Stomach smooth muscle (tissue), 2 donors: Measurements from ENCODE around the gene RIT2.

ENCODE experiments used
- H3K27ac ChIP-seq: one replicate; pipeline ENCODE4 v1.7.0; 2013; ENCODE audit warnings: mild to moderate bottlenecking, low read length, inconsistent platforms
- H3K27me3 ChIP-seq, 2 donors: one replicate each; pipeline ENCODE4 v1.7.0; 2013; ENCODE audit warnings: low read length in 2 of 2; ENCODE audit not compliant: insufficient read depth in 2 of 2, control insufficient read depth in 1 of 2
- H3K36me3 ChIP-seq, 2 donors: one replicate each; pipeline ENCODE4 v1.7.0; 2013; ENCODE audit warnings: low read length in 2 of 2; ENCODE audit not compliant: control insufficient read depth in 2 of 2, insufficient read depth in 2 of 2
- H3K4me1 ChIP-seq: one replicate; pipeline ENCODE4 v1.7.0; 2013; ENCODE audit warnings: low read length; ENCODE audit not compliant: control insufficient read depth, insufficient read depth
- H3K4me3 ChIP-seq, 2 donors: one replicate each; pipeline ENCODE4 v1.7.0; 2013; ENCODE audit warnings: low read length in 2 of 2
- H3K9ac ChIP-seq, 2 donors: one replicate each; pipeline ENCODE4 v1.7.0; 2013; ENCODE audit warnings: low read length in 2 of 2, mild to moderate bottlenecking in 1 of 2
- H3K9me3 ChIP-seq, 2 donors: one replicate each; pipeline ENCODE4 v1.7.0; 2013; ENCODE audit warnings: low read length in 2 of 2; ENCODE audit not compliant: control insufficient read depth in 2 of 2
- donor health status: healthy.
- donor health status: Pancreatic carcinoma.

RIT2 gene

GRCh38 chr18:42901161-42901560, 214.3 kb downstream of the RIT2 start:
- no peaks in the 10 kb centered on the region for H3K27me3 ChIP-seq
- no peaks in the 10 kb centered on the region for H3K9me3 ChIP-seq
- H3K4me1 ChIP-seq: no peaks in the 10 kb centered on the region
- H3K9ac ChIP-seq: no peak overlapping the region
- no peak overlapping the region for H3K4me3 ChIP-seq
- no peaks in the 10 kb centered on the region for H3K36me3 ChIP-seq
- H3K27ac ChIP-seq: no peak overlapping the region

- H3K27me3 ChIP-seq: no peaks in the 10 kb centered on the region
- no peaks in the 10 kb centered on the region for H3K36me3 ChIP-seq
- no peak overlapping the region for H3K27ac ChIP-seq
- no peak overlapping the region for H3K4me3 ChIP-seq
- no peak overlapping the region for H3K9ac ChIP-seq
- H3K4me1 ChIP-seq: no peaks in the 10 kb centered on the region
- no peaks in the 10 kb centered on the region for H3K9me3 ChIP-seq
Measured at GRCh38 chr18:42893977-42894376, 221.5 kb downstream of the RIT2 start.

- no peak overlapping the region for H3K27ac ChIP-seq
- H3K9ac ChIP-seq: no peak overlapping the region
- H3K36me3 ChIP-seq: no peaks in the 10 kb centered on the region
- H3K4me1 ChIP-seq: no peaks in the 10 kb centered on the region
- no peak overlapping the region for H3K4me3 ChIP-seq
- no peaks in the 10 kb centered on the region for H3K27me3 ChIP-seq
- no peaks in the 10 kb centered on the region for H3K9me3 ChIP-seq
Measured at GRCh38 chr18:42892181-42892580, 223.3 kb downstream of the RIT2 start.

- H3K4me3 ChIP-seq: no peak overlapping the region
- H3K36me3 ChIP-seq: no peaks in the 10 kb centered on the region
- no peaks in the 10 kb centered on the region for H3K27me3 ChIP-seq
- no peaks in the 10 kb centered on the region for H3K4me1 ChIP-seq
- H3K27ac ChIP-seq: no peak overlapping the region
- no peaks in the 10 kb centered on the region for H3K9me3 ChIP-seq
- no peak overlapping the region for H3K9ac ChIP-seq
Measured at GRCh38 chr18:42891705-42892104, 223.8 kb downstream of the RIT2 start.

GRCh38 chr18:42883169-42883568, 232.3 kb downstream of the RIT2 start:
- Histone ChIP-seq H3K4me3 (no peak overlapping the region), H3K4me1 (no peaks in the 10 kb centered on the region), H3K36me3 (no peaks in the 10 kb centered on the region), H3K27me3 (no peaks in the 10 kb centered on the region), H3K9ac (no peak overlapping the region), H3K27ac (no peak overlapping the region), H3K9me3 (no peaks in the 10 kb centered on the region)

GRCh38 chr18:42882122-42882521, 233.4 kb downstream of the RIT2 start:
- no peaks in the 10 kb centered on the region for H3K9me3 ChIP-seq
- no peaks in the 10 kb centered on the region for H3K27me3 ChIP-seq
- no peaks in the 10 kb centered on the region for H3K4me1 ChIP-seq
- no peaks in the 10 kb centered on the region for H3K36me3 ChIP-seq
- no peak overlapping the region for H3K27ac ChIP-seq
- H3K4me3 ChIP-seq: no peak overlapping the region
- H3K9ac ChIP-seq: no peak overlapping the region

- no peak overlapping the region for H3K9ac ChIP-seq
- no peak overlapping the region for H3K4me3 ChIP-seq
- H3K9me3 ChIP-seq: no peaks in the 10 kb centered on the region
- H3K4me1 ChIP-seq: no peaks in the 10 kb centered on the region
- no peak overlapping the region for H3K27ac ChIP-seq
- H3K36me3 ChIP-seq: no peaks in the 10 kb centered on the region
- H3K27me3 ChIP-seq: no peaks in the 10 kb centered on the region
Measured at GRCh38 chr18:42872838-42873237, 242.6 kb downstream of the RIT2 start.

GRCh38 chr18:42864876-42865275, 250.6 kb downstream of the RIT2 start:
- Histone ChIP-seq H3K27me3 (no peaks in the 10 kb centered on the region), H3K4me1 (no peaks in the 10 kb centered on the region), H3K9ac (no peak overlapping the region), H3K9me3 (no peaks in the 10 kb centered on the region), H3K27ac (no peak overlapping the region), H3K4me3 (no peak overlapping the region), H3K36me3 (no peaks in the 10 kb centered on the region)

- no peak overlapping the region for H3K27ac ChIP-seq
- H3K9me3 ChIP-seq: no peaks in the 10 kb centered on the region
- no peak overlapping the region for H3K9ac ChIP-seq
- no peaks in the 10 kb centered on the region for H3K27me3 ChIP-seq
- H3K36me3 ChIP-seq: no peaks in the 10 kb centered on the region
- no peaks in the 10 kb centered on the region for H3K4me1 ChIP-seq
- no peak overlapping the region for H3K4me3 ChIP-seq
Measured at GRCh38 chr18:42861271-42861670, 254.2 kb downstream of the RIT2 start.

GRCh38 chr18:42860548-42860947, 254.9 kb downstream of the RIT2 start:
- Histone ChIP-seq H3K36me3 (no peaks in the 10 kb centered on the region), H3K4me3 (no peak overlapping the region), H3K27me3 (no peaks in the 10 kb centered on the region), H3K27ac (no peak overlapping the region), H3K4me1 (no peaks in the 10 kb centered on the region), H3K9me3 (no peaks in the 10 kb centered on the region), H3K9ac (no peak overlapping the region)

GRCh38 chr18:42860011-42860410, 255.5 kb downstream of the RIT2 start:
- no peaks in the 10 kb centered on the region for H3K9me3 ChIP-seq
- no peak overlapping the region for H3K9ac ChIP-seq
- no peaks in the 10 kb centered on the region for H3K27me3 ChIP-seq

GRCh38 chr18:42854558-42854957, 260.9 kb downstream of the RIT2 start:
- no peaks in the 10 kb centered on the region for H3K27me3 ChIP-seq
- no peaks in the 10 kb centered on the region for H3K36me3 ChIP-seq
- H3K9me3 ChIP-seq: no peaks in the 10 kb centered on the region
- no peak overlapping the region for H3K4me3 ChIP-seq
- no peaks in the 10 kb centered on the region for H3K4me1 ChIP-seq
- no peak overlapping the region for H3K9ac ChIP-seq
- H3K27ac ChIP-seq: no peak overlapping the region

More at GRCh38 chr18:42860011-42860410, 255.5 kb downstream of the RIT2 start:
- Histone ChIP-seq H3K4me3 (no peak overlapping the region), H3K4me1 (no peaks in the 10 kb centered on the region), H3K27ac (no peak overlapping the region), H3K36me3 (no peaks in the 10 kb centered on the region)
